Transverse colon (tissue), 4 donors: ENCODE results near the gene D2HGDH. TPM values are rescaled to one million over a fixed set of nuclear protein-coding genes. Genes with fewer than 3 reads are reported as not detected.

Source experiments
- DNase-seq: peaks from one replicate; pipeline ENCODE4 v3.0.0-alpha.2; 2019
- H3K27ac ChIP-seq, 4 donors: fragments of 200-600 bp; sonication (generic); 2 replicates each; pipeline ENCODE4 v1.5.1; 2016 to 2018; ENCODE audit warnings: inconsistent platforms in 4 of 4
- H3K27me3 ChIP-seq: fragments of 200-600 bp; sonication (generic); 2 replicates; pipeline ENCODE4 v1.5.1; 2017; ENCODE audit warnings: inconsistent platforms
- H3K36me3 ChIP-seq, 4 donors: fragments of 200-600 bp; sonication (generic); 2 replicates each; pipeline ENCODE4 v1.5.1; 2017 to 2019; ENCODE audit warnings: inconsistent platforms in 4 of 4
- H3K4me1 ChIP-seq, 4 donors: fragments of 200-600 bp; sonication (generic); 2 replicates each; pipeline ENCODE4 v1.5.1; 2017 to 2020; ENCODE audit warnings: inconsistent platforms in 4 of 4
- H3K4me3 ChIP-seq, 4 donors: fragments of 200-600 bp; sonication (generic); 1 replicate in 1 of 4; 2 replicates in 3 of 4; pipeline versions ENCODE4 v1.5.1 to v1.6.1; 2017 to 2019; ENCODE audit warnings: inconsistent platforms in 4 of 4
- H3K9me3 ChIP-seq, 2 donors: fragments of 200-600 bp; sonication (generic); 2 replicates each; pipeline ENCODE4 v1.5.1; 2017 to 2019; ENCODE audit warnings: inconsistent platforms in 2 of 2
- CTCF ChIP-seq, 5 experiments: fragments of 200-600 bp in 3 of 5; fragments of 450-650 bp in 2 of 5; sonication (generic) in 3 of 5; IDR thresholded peaks; 1 replicate in 2 of 5; 2 replicates in 3 of 5; pipeline ENCODE4 v1.5.1; 2016 to 2017; ENCODE audit warnings: antibody characterized with exemption in 5 of 5, inconsistent platforms in 3 of 5, mild to moderate bottlenecking in 2 of 5, moderate library complexity in 1 of 5
- EP300 ChIP-seq: sonication (generic); formaldehyde crosslinking; IDR thresholded peaks from one replicate; pipeline ENCODE4 v1.6.1; 2017; ENCODE audit warnings: antibody characterized with exemption, low read depth
- POLR2A ChIP-seq: fragments of 450-650 bp; IDR thresholded peaks from one replicate; pipeline ENCODE4 v1.6.1; 2016; ENCODE audit warnings: antibody characterized with exemption, mild to moderate bottlenecking, moderate library complexity
- POLR2AphosphoS5 ChIP-seq, 3 donors: sonication (generic); formaldehyde crosslinking; IDR thresholded peaks; one replicate each; pipeline ENCODE4 v1.6.1; 2016; ENCODE audit warnings: antibody characterized with exemption in 3 of 3
- WGBS, 2 donors: methylation state at CpG; one replicate each; pipeline ENCODE4 v1.1.5; 2018; ENCODE audit warnings: low coverage in 1 of 2; 5-methylcytosine and 5-hydroxymethylcytosine counted together
- in situ Hi-C, 4 donors: fragments of 200-750 bp; cut with MboI; loops; one replicate each; pipeline versions ENCODE4 v1.15.0 to v1.15.1; 2017; ENCODE audit warnings: low sequenced_read_pairs in 3 of 4, low pct_ligation_motif_present in 1 of 4, low pct_unique_long_range_greater_than_20kb in 1 of 4
- intact Hi-C: fragments of 100-400 bp; cut with DNase I; formaldehyde crosslinking; loops from one replicate; pipeline ENCODE4 v1.15.1; 2023; ENCODE audit warnings: low total_unique reads
- total RNA-seq, 4 donors: library from RNA; depleted of rRNA; stranded (reverse); fragments of >200 nt; gene quantifications; one replicate each; pipeline ENCODE4 v1.1.0, GENCODE V29; 2016

The D2HGDH gene
- total RNA-seq, 4 donors from 2014 or later, result 53.2 to 150 (median 55.5) TPM

GRCh38 chr2:241762933-241763369 lies 28.5 kb downstream of the D2HGDH start:
- DNase-seq, result peak; percentile 38
- no peaks in the 10 kb centered on the region for H3K36me3 ChIP-seq
- no peaks in the 10 kb centered on the region for H3K4me1 ChIP-seq
- H3K27me3 ChIP-seq, result no peaks in the 10 kb centered on the region
- in situ Hi-C loops, result no loop called here
- peak overlapping the region in 1 of 4 donors; percentile 3 for H3K27ac ChIP-seq
- WGBS, 2 donors, result 40 to 86% methylated on average over 1 to 13 of the region's 13 CpGs
- no peak overlapping the region for H3K4me3 ChIP-seq
- intact Hi-C loops, result no loop called here
- no peak for TF ChIP-seq POLR2AphosphoS5 (IDR thresholded peaks at IDR 0.05)
- no peak for TF ChIP-seq EP300
- no peak for TF ChIP-seq POLR2A
- TF ChIP-seq CTCF (IDR thresholded peaks at IDR 0.05), result no peak
- no peaks in the 10 kb centered on the region for H3K9me3 ChIP-seq

DNA sequence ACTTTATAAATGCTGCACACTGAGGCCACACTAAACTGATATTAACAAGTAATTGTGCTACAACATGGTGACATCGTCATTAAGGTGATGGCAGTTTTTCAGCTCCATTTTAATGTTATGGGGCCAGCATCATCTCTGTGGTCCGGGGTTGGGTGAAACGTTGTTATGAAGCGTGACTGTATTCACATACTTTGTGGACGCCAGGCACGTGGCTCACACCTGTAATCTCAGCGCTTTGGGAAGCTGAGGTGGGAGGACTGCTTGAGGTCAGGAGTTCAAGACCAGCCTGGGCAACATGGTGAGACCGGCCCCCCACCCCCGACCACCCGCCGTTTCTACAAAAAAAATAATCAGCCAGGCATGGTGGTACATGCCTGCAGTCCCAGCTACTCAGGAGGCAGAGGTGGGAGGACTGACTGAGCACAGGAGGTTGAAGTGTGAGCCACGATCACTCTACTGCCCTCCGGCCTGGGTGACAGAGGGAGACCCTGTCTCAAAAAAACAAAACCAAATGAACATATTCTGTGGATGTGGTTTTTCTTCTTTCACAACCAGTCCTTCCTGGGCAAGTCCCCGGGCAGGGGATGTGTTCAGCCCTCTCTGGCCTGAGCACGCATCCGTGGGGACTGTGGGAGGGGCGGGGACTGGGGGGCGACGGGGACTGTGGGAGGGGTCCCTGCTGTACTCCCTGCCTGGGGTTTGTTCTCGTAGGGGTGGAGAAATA lies 29.3 kb downstream of the D2HGDH start:
- TF ChIP-seq POLR2A, result no peak
- no peak for TF ChIP-seq EP300
- no peak for TF ChIP-seq CTCF (IDR thresholded peaks at IDR 0.05)
- TF ChIP-seq POLR2AphosphoS5 (IDR thresholded peaks at IDR 0.05), result no peak
- H3K9me3 ChIP-seq, result no peaks in the 10 kb centered on the region
- DNase-seq, result no peak
- no peaks in the 10 kb centered on the region for H3K4me1 ChIP-seq
- in situ Hi-C loops (no loop called here), intact Hi-C loops (no loop called here)
- no peak overlapping the region for H3K4me3 ChIP-seq
- no peaks in the 10 kb centered on the region for H3K27me3 ChIP-seq
- 84% methylated on average over 20 of the region's 20 CpGs; no CpG with 5 or more reads in 1 of the 2 donors for WGBS, 2 donors
- no peaks in the 10 kb centered on the region for H3K36me3 ChIP-seq
- H3K27ac ChIP-seq, result no peak overlapping the region

DNA sequence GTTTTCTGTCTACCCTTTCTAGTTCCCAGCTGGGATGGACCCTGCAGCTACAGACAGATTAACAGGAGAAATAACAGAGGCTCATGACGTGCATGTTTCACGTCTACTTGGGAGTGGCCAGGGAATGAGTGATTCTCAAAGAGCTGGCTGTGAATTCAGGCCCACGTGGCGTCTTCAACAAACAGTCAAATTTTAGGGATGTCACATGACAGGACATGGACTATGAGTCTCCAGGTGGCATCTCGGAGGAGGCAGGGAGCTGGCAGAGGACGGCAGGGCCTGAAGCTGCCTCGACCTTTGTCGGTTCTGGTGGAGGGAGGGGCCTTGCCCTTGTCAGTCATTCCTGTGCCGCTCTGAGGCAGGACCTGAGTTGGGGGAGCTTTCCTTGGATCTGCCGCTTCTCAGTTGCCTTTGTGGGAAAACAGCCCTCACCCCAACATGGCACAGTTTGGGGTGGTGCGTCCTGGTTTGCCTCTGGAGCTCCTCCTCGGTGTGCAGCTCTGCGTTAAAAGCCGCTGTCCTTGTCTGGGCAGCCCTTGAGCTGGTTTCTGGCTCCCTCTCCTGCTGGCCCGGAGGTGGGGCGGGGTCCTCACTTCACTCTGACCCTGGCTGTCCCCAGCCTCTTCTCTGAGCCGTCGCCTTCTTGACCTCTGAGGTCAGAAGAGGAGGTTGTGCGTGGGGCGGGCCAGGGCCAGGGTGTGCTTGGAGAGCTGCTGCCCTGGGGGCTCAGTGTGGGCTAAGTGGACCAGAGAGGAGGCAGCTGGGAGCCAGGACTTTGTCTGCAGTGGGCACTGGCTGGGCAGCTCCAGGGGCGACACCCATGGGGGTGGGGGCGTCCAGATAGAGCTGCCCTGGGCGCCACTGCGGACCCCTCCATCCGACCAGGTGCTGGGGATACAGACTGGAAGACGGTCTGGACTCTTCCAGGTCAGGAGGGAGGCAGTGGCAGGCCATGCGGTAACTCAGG lies 30.1 kb downstream of the D2HGDH start:
- WGBS, 2 donors, result 86% methylated on average over 20 of the region's 27 CpGs; no CpG with 5 or more reads in 1 of the 2 donors
- no peak for TF ChIP-seq EP300
- TF ChIP-seq POLR2AphosphoS5 (IDR thresholded peaks at IDR 0.05), result no peak
- TF ChIP-seq POLR2A, result no peak
- TF ChIP-seq CTCF (IDR thresholded peaks at IDR 0.05), result no peak
- DNase-seq, result no peak
- intact Hi-C loops, result no loop called here
- H3K4me1 ChIP-seq, result no peaks in the 10 kb centered on the region
- H3K27me3 ChIP-seq, result no peaks in the 10 kb centered on the region
- H3K36me3 ChIP-seq, result no peaks in the 10 kb centered on the region
- no peak overlapping the region for H3K4me3 ChIP-seq
- in situ Hi-C loops, result no loop called here
- no peaks in the 10 kb centered on the region for H3K9me3 ChIP-seq
- H3K27ac ChIP-seq, result no peak overlapping the region
